ENCODE results near the gene KCTD11.

KCTD11 gene

GRCh38 chr17:7322520-7323194, 29.3 kb upstream of the KCTD11 start:
- no peak for TF ChIP-seq CTCF (IDR thresholded peaks at IDR 0.05; ENCODE audit: low read depth, low read length, missing control alignments)
- in situ Hi-C loops (cut with HindIII; ENCODE audit: low sequenced_read_pairs): no loop called here
- no peak overlapping the region for H3K4me3 ChIP-seq (ENCODE audit: low read depth, low read length)
- no peak for DNase-seq (ENCODE audit: low read depth)

- DNase-seq (ENCODE audit: low read depth): no peak
- in situ Hi-C loops (cut with HindIII; ENCODE audit: low sequenced_read_pairs): no loop called here
- no peak overlapping the region for H3K4me3 ChIP-seq (ENCODE audit: low read depth, low read length)
- TF ChIP-seq CTCF (IDR thresholded peaks at IDR 0.05; ENCODE audit: low read depth, low read length, missing control alignments): peak; percentile 92
Measured at GRCh38 chr17:7323731-7324437, 28.1 kb upstream of the KCTD11 start.

GRCh38 chr17:7324438-7324779, 27.6 kb upstream of the KCTD11 start:
- in situ Hi-C loops (cut with HindIII; ENCODE audit: low sequenced_read_pairs): no loop called here
- H3K4me3 ChIP-seq (ENCODE audit: low read depth, low read length): no peak overlapping the region
- no peak for TF ChIP-seq CTCF (IDR thresholded peaks at IDR 0.05; ENCODE audit: low read depth, low read length, missing control alignments)
- DNase-seq (ENCODE audit: low read depth): no peak

- no peak for DNase-seq (ENCODE audit: low read depth)
- in situ Hi-C loops (cut with HindIII; ENCODE audit: low sequenced_read_pairs): no loop called here
- no peak for TF ChIP-seq CTCF (IDR thresholded peaks at IDR 0.05; ENCODE audit: low read depth, low read length, missing control alignments)
- H3K4me3 ChIP-seq (ENCODE audit: low read depth, low read length): no peak overlapping the region
Measured at GRCh38 chr17:7325031-7325528, 26.9 kb upstream of the KCTD11 start.

GRCh38 chr17:7326186-7326585, 25.8 kb upstream of the KCTD11 start:
- DNase-seq (ENCODE audit: low read depth): no peak
- in situ Hi-C loops (cut with HindIII; ENCODE audit: low sequenced_read_pairs): no loop called here
- TF ChIP-seq CTCF (IDR thresholded peaks at IDR 0.05; ENCODE audit: low read depth, low read length, missing control alignments): no peak
- no peak overlapping the region for H3K4me3 ChIP-seq (ENCODE audit: low read depth, low read length)

- TF ChIP-seq CTCF (IDR thresholded peaks at IDR 0.05; ENCODE audit: low read depth, low read length, missing control alignments): no peak
- in situ Hi-C loops (cut with HindIII; ENCODE audit: low sequenced_read_pairs): no loop called here
- no peak overlapping the region for H3K4me3 ChIP-seq (ENCODE audit: low read depth, low read length)
- DNase-seq (ENCODE audit: low read depth): no peak
Measured at GRCh38 chr17:7327056-7327455, 24.9 kb upstream of the KCTD11 start.

Data from astrocyte of the cerebellum (primary cell).